Stimulated activated CD8-positive, alpha-beta memory T cell treated with anti-CD3 and anti-CD28 coated beads, Interleukin-12 subunit alpha, Interleukin-12 subunit beta, amount 100 ng/mL, for 4 hours (primary cell): ENCODE results near the gene AGT.
"Not testable (repeated sequence)": the region's sequence is repeated elsewhere in the genome, so short reads cannot be mapped to it uniquely, and the experiment has no call there.

ENCODE experiments used
- DNase-seq: peaks from one replicate; pipeline ENCODE4 v3.0.0-alpha.2; 2020; ENCODE audit warnings: low read depth

The AGT gene

GRCh38 chr1:230744382-230744781 is 30.5 kb upstream of the AGT start:
- DNase-seq = no peak

DNA sequence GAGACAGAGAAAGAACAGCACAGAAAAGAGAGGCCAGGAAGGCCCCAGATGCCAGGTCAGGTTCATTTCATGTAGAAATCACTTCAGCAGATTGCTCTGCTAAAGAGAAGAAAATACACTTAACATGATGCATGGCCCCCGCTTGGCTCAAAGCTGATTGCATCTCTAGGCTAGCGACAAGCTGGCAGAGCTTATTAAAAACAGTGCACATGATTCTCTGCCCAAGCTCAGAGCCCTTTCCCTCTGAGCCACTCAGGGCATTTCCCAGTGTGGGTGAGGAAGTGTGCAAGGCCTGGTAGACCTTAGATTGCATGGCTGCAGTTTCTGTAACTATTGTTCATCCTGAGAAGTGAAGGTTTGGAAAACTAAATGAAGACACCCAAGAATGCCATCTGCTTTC is 30.0 kb upstream of the AGT start:
- DNase-seq = no peak

DNA sequence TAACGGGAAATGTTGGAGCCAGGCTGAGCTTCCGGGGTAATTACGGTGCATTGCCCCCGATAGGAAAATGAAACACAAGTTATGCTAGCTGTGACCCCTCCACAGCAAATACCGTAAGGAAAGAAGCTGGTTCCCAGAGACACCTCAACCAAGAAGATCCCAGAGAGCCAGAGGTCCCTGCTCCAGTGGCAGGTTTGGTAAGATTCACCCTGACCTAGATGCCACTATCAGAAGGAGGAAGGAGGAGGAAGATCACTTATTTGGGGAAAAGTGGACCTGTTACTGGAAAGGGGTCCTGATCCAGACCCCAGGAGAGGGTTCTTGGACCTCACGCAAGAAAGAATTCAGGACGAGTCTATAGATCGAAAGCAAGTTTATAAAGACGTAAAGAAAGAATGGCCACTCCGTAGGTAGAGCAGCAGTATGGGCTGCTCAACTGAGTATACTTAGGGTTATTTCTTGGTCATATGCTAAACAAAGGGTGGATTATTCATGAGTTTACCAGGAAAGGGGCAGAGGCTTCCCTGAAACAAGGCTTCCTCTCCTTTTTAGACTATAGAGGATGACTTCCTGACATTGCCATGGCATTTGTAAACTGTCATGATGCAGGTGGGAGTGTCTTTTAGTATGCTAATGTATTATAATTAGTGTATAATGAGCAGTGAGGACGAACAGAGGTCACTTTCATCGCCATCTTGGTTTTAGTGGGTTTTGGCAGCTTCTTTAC is 25.8 kb upstream of the AGT start:
- DNase-seq = no peak

DNA sequence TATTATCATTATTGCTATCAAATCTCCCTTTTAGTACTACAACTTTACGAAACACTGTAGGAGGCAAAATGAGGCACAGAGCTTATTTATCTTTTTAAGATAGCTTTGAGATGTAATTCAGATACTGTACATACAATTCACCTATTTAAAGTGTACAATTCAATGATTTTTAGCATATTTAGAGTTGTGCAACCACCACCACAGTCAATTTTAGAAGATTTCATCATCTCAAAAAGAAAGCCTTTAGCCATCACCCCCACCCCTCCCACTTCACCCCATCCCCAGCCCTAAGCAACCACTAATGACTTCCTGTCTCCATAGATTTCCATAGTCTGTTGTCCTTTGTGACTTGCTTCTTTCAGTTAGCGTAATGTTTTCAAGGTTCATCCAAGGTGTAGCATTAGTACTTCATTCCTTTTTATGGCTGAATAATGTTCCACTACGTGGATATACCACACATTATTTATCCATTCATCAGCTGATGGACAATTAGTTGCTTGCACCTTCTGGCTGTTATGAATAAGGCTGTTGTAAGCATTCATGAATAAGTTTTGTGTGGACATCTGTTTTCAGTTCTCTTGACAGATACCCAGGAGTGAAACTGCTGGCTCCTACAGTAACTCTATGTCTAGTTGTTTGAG is 23.8 kb upstream of the AGT start:
- no peak for DNase-seq

DNA sequence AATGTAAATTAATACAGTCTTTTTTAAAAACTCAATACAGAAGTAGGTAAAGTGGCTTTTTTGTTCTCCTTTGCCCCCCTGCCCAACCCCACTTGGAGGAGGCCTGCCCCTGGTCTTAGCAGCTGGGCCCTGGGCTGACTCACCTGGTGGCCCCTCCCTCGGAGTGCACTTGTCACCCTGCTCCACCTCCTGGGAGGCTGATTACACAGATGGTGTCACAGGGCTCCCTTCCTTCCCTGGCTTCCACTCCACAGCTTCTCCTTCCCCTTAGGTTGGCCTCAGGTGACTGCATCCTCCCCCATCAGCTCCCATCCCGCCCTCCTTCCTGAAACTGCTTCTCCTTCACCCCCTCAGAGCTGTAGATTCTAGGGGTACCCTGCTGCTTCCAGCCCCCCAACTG is 21.5 kb upstream of the AGT start:
- DNase-seq = no peak

DNA sequence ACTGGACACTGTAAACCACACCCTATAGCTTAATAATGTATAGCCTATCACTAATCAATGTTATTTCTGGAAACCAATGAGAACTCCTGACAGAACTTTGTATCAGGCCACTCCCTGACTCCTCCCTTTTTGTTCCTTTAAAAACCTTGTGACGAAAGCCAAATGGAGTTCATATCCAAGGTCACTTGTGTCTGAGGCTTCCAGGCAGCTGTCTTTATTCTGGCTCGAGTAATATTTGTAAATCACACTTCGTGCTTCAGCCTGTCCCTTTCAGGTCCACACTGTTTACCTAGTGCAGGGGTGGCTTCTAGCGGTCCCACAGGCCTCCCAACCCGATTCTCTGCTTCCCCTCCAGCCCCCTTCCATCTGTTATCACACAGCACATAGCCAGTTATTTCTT is 17.1 kb upstream of the AGT start:
- no peak for DNase-seq

GRCh38 chr1:230728710-230729392 is 14.9 kb upstream of the AGT start:
- DNase-seq = no peak

- DNase-seq = no peak
Measured at GRCh38 chr1:230725256-230726012, 11.5 kb upstream of the AGT start.

- DNase-seq = not testable (repeated sequence)
Measured at GRCh38 chr1:230721849-230722522, 8.1 kb upstream of the AGT start.

GRCh38 chr1:230717251-230717650 is 3.3 kb upstream of the AGT start:
- DNase-seq = no peak

GRCh38 chr1:230716453-230716852 is 2.5 kb upstream of the AGT start:
- not testable (repeated sequence) for DNase-seq

DNA sequence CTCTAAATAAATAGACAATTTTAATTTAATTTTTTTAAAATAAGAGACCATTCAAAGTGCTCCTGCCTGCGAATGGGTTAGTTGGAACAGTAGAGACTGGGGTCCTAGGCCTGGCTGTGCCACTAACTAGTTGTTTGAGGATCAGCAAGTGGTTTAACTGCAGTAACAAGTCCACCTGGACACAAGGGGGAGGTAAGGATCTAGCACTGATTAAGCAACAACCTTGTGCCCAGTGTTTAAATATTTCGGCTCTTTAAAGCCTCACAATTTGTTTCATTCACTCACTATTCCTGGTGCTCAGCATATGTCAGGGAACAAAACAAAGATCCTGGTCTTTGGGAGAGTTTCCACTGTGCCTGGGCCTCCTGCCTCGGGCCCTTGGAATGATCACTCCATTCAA is 1.6 kb upstream of the AGT start:
- DNase-seq = no peak

DNA sequence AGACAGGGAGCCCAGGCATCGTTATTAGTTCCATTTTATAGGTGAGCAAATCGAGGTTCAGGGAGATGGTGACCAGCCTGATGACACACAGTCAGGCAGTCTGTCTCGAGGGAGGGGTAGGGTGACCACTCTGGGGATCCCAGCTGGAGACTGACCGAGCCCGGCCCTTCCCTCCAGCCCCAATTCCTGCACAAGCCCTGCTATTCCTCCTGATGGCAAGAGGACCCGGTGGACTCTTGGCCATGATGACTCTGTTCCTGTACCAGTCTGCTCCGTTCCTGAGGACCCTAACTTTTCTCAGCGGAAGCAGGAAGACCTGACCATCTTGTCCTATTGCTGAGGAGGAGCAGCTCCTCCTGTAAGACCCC is 391 bp downstream of the AGT start:
- DNase-seq = no peak

DNA sequence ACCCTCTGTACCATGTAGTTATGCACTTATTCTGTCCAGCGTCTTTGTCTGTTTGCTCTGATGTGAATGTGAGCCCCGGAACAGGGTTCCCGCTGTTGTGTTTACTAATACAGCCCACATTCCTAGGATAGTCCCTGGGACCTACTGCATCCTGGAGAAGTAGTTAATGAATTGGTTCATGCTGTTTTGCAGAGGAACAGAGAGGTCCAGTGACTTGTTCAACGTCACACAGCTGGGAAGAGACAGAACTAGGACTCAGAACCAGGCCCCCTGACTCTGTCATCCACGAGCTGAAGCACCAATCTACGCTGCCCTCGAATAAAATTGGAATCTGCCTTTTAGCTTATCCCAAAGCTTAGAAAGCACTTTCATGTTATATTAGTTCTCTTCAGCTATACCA is 784 bp downstream of the AGT start:
- no peak for DNase-seq

GRCh38 chr1:230712470-230712942 is 1.4 kb downstream of the AGT start:
- no peak for DNase-seq

DNA sequence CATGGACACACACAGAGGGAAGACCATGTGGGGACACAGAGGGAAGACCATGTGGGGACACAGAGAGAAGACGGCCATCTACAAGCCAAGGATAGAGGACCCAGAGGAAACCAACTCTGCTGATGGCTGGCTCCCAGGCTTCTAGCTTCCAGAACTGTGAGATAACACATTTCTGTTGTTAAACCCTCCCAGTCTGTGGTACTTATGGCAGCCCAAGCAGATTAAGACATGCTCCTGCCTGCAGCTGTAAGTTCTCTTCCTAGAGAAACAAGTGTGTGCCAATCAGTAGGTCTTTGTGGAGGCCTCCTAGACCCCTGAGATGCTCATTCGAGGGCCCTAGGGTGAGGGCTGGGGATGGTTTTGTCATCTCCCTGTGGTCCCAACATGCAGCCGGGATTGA is 2.7 kb downstream of the AGT start:
- DNase-seq = no peak

DNA sequence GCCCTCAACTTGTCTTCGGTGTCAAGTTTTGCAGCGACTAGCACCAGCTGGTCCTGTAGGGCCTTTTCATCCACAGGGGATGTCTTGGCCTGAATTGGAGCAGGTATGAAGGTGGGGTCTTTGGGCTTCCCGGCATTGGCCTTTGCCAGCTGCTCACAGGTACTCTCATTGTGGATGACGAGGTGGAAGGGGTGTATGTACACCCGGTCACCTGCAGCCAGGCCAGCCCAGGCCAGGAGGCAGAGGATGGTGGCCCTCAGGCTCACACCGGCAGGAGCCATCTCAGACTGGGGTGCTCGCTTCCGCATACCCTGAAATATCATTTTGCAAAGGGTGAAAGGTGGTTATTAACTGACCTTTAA is 3.4 kb downstream of the AGT start:
- no peak for DNase-seq

DNA sequence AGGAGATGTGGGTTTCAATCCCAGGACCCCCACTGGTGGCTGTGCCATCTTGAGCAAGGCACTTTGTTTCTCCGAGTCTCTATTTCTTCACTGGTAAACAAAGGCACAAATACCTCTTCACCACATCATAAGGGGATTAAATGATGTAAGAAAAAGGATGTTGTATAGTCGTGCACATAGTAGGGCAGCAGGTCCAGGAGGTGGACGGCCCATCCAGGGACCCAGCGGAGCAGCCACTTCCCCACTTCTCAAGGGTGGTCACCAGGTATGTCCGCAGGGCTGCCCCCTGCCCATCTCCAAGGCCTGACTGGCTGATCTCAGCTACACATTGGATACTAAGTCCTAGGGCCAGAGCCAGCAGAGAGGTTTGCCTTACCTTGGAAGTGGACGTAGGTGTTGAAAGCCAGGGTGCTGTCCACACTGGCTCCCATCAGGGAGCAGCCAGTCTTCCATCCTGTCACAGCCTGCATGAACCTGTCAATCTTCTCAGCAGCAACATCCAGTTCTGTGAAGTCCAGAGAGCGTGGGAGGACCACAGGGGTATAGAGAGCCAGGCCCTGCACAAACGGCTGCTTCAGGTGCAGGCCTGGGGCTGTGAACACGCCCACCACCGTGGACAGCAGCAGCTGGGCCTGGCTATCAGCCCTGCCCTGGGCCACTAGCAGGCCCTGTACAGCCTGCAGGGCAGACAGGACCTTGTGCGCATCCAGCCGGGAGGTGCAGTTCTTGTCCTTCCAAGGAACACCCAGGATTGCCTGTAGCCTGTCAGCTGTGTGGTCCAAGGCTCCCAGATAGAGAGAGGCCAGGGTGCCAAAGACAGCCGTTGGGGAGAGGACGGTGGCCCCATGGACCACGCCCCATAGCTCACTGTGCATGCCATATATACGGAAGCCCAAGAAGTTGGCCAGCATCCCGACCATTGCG is 4.0 kb downstream of the AGT start:
- DNase-seq = no peak

GRCh38 chr1:230708631-230709580 is 5.0 kb downstream of the AGT start:
- DNase-seq = no peak
